Hepatocyte (in vitro differentiated cells): Measurements from ENCODE around the gene ZNF333. TPM values are rescaled to one million over a fixed set of nuclear protein-coding genes. Genes with fewer than 3 reads are reported as not detected.
A peak's percentile ranks its signal among the peaks of the same experiment; 100 is the strongest.

Experiments
- DNase-seq: peaks from one replicate; pipeline ENCODE4 v3.0.0-alpha.2; 2016; ENCODE audit warnings: low spot score
- H2AFZ ChIP-seq: fragments of 200-600 bp; sonication (generic); 2 replicates; pipeline ENCODE4 v1.6.0; 2016; ENCODE audit warnings: antibody characterized with exemption, mild to moderate bottlenecking
- H3K27ac ChIP-seq: fragments of 200-600 bp; sonication (generic); 2 replicates; pipeline ENCODE4 v1.5.1; 2016; ENCODE audit warnings: mild to moderate bottlenecking
- H3K27me3 ChIP-seq: fragments of 200-600 bp; sonication (generic); 2 replicates; pipeline ENCODE4 v1.6.1; 2016
- H3K36me3 ChIP-seq: fragments of 200-600 bp; sonication (generic); replicated peaks from 2 replicates; pipeline ENCODE4 v1.5.1; 2016; ENCODE audit warnings: low read depth; ENCODE audit not compliant: insufficient read depth
- H3K4me1 ChIP-seq: fragments of 200-600 bp; sonication (generic); 2 replicates; pipeline ENCODE4 v1.5.1; 2016; ENCODE audit warnings: mild to moderate bottlenecking, moderate library complexity; ENCODE audit not compliant: insufficient read depth
- H3K4me2 ChIP-seq: fragments of 200-600 bp; sonication (generic); 2 replicates; pipeline ENCODE4 v1.6.0; 2016
- H3K4me3 ChIP-seq: fragments of 200-600 bp; sonication (generic); 2 replicates; pipeline ENCODE4 v1.5.1; 2016; ENCODE audit warnings: mild to moderate bottlenecking
- H3K79me2 ChIP-seq: fragments of 200-600 bp; sonication (generic); 2 replicates; pipeline ENCODE4 v1.6.0; 2017; ENCODE audit warnings: mild to moderate bottlenecking
- H3K9me2 ChIP-seq: fragments of 200-600 bp; sonication (generic); replicated peaks from 2 replicates; pipeline ENCODE4 v1.6.0; 2017; ENCODE audit warnings: mild to moderate bottlenecking; ENCODE audit not compliant: insufficient read depth
- H3K9me3 ChIP-seq: fragments of 200-600 bp; sonication (generic); 2 replicates; pipeline ENCODE4 v1.5.1; 2016; ENCODE audit warnings: low read depth, mild to moderate bottlenecking
- H4K20me1 ChIP-seq: fragments of 200-600 bp; sonication (generic); 2 replicates; pipeline ENCODE4 v1.6.0; 2016; ENCODE audit warnings: mild to moderate bottlenecking; ENCODE audit not compliant: insufficient read depth, poor library complexity, severe bottlenecking
- EZH2 ChIP-seq: fragments of 200-600 bp; sonication (generic); IDR thresholded peaks from 2 replicates; pipeline ENCODE4 v1.6.1; 2016; ENCODE audit warnings: antibody characterized with exemption, mild to moderate bottlenecking, borderline replicate concordance
- EZH2phosphoT487 ChIP-seq: fragments of 200-600 bp; sonication (generic); IDR thresholded peaks from one replicate; pipeline ENCODE4 v1.6.1; 2018; ENCODE audit warnings: antibody characterized with exemption, mild to moderate bottlenecking, low read depth, moderate library complexity; ENCODE audit not compliant: unreplicated experiment, severe bottlenecking
- WGBS: methylation state at CpG from one replicate; pipeline ENCODE4 v1.1.6; 2016; ENCODE audit warnings: low lambda C conversion rate; ENCODE audit errors: missing lambda C conversion rate; 5-methylcytosine and 5-hydroxymethylcytosine counted together
- polyA plus RNA-seq: library from polyadenylated mRNA; unstranded; fragments of >200 nt; fragmentation: Nextera tagmentation; extraction: Ambion mirVana; gene quantifications from 2 replicates; pipeline ENCODE4 v1.2.1, GENCODE V29; 2016
- total RNA-seq: library from RNA; depleted of rRNA; stranded (reverse); fragments of >200 nt; gene quantifications from 2 replicates; pipeline ENCODE4 v1.2.3, GENCODE V29; 2014
- TF ChIP-seq, protein P1 (sequence below): fragments of 200-600 bp; sonication (generic); IDR thresholded peaks from 2 replicates; pipeline ENCODE4 v1.5.1; 2016; ENCODE audit warnings: antibody characterized with exemption, mild to moderate bottlenecking; ENCODE audit not compliant: poor library complexity

Gene ZNF333
- total and polyA plus RNA-seq, 2 experiments from 2014 or later = 7.1 to 21.9 TPM

DNA sequence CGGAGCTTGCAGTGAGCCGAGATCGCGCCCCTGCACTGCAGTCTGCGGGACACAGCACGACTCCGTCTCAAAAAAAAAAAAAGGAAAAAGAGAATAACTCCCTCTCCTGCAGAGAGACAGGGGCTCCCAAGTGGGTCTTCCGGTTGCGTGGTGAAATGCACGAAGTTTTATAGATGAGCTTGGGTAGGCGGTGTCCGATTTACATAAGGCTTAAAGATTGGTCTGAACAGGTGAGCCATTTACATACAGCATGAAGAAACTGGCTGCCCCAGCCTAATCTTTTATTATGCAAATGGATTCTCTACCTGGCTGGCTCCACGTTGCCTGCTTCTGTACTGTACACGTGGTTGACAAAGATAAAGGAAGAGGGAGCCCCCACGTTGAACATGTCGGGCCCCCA, 69.0 kb downstream of the ZNF333 start:
- TF ChIP-seq EZH2phosphoT487 = no peak
- TF ChIP-seq, protein P1, sequence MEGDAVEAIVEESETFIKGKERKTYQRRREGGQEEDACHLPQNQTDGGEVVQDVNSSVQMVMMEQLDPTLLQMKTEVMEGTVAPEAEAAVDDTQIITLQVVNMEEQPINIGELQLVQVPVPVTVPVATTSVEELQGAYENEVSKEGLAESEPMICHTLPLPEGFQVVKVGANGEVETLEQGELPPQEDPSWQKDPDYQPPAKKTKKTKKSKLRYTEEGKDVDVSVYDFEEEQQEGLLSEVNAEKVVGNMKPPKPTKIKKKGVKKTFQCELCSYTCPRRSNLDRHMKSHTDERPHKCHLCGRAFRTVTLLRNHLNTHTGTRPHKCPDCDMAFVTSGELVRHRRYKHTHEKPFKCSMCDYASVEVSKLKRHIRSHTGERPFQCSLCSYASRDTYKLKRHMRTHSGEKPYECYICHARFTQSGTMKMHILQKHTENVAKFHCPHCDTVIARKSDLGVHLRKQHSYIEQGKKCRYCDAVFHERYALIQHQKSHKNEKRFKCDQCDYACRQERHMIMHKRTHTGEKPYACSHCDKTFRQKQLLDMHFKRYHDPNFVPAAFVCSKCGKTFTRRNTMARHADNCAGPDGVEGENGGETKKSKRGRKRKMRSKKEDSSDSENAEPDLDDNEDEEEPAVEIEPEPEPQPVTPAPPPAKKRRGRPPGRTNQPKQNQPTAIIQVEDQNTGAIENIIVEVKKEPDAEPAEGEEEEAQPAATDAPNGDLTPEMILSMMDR = no peak
- TF ChIP-seq EZH2 = no peak
- Histone ChIP-seq H3K27ac (no peak overlapping the region), H3K27me3 (no peaks in the 10 kb centered on the region), H3K4me3 (no peak overlapping the region), H4K20me1 (no peaks in the 10 kb centered on the region), H3K9me2 (no peaks in the 10 kb centered on the region), H3K36me3 (no peaks in the 10 kb centered on the region), H3K79me2 (no peaks in the 10 kb centered on the region), H3K9me3 (no peaks in the 10 kb centered on the region), H2AFZ (peak overlapping the region; percentile 60), H3K4me2 (peak overlapping the region; percentile 73), H3K4me1 (no peaks in the 10 kb centered on the region)
- DNase-seq = peak; percentile 38
- WGBS = 2% methylated on average over 16 of the region's 16 CpGs

DNA sequence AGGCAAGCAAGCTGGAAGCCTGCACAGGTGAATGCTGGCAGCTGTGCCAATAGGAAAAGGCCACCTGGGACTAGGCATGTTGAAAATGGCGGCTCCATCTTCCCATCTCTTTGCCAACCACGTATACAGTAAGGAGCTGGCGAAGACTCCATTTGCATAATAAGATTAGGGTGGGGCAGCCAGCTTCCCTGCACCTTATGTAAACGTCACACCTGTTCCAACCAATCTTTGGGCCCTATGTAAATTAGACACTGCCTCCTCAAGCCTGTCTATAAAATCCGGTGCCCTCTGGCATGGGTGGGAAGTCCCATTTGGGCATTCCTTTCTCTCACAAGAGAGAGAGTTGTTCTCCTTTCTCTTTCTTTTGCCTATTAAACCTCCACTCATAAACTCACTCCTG, 71.8 kb downstream of the ZNF333 start:
- TF ChIP-seq EZH2 (no peak), EZH2phosphoT487 (no peak)
- TF ChIP-seq, protein P1 = no peak

DNA sequence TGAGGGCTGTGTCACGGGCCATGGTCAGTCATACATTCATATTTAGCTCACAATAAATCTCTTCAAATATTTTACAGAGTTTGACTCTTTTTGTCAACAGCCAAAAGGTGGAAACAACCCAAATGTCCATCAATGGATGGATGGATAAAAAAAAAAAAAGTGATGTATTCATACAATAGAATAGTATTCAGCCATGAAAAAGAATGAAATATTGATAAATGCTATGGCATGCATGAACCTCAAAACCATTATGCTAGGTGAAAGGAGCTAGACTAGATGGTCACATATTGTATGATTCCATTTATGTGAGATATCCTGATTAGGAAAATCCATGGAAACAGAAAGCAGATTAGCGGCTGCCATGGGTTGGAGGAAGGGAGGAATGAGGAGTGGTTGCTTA, 72.3 kb downstream of the ZNF333 start:
- 92% methylated on average over 2 of the region's 2 CpGs for WGBS
- no peaks in the 10 kb centered on the region for H3K79me2 ChIP-seq
- H3K27ac ChIP-seq = no peak overlapping the region
- no peaks in the 10 kb centered on the region for H3K9me2 ChIP-seq
- H3K4me2 ChIP-seq = no peak overlapping the region
- H3K4me3 ChIP-seq = no peak overlapping the region
- H3K9me3 ChIP-seq = no peaks in the 10 kb centered on the region
- H3K27me3 ChIP-seq = no peaks in the 10 kb centered on the region
- DNase-seq = no peak
- H4K20me1 ChIP-seq = no peaks in the 10 kb centered on the region
- no peaks in the 10 kb centered on the region for H3K4me1 ChIP-seq
- TF ChIP-seq, protein P1 = no peak
- TF ChIP-seq EZH2 (no peak), EZH2phosphoT487 (no peak)
- H2AFZ ChIP-seq = no peak overlapping the region
- no peaks in the 10 kb centered on the region for H3K36me3 ChIP-seq

More for the DNA sequence above, 71.8 kb downstream of the ZNF333 start:
- no peak overlapping the region for H3K27ac ChIP-seq
- no peak overlapping the region for H2AFZ ChIP-seq
- no peaks in the 10 kb centered on the region for H3K9me3 ChIP-seq
- no peak for DNase-seq
- no peaks in the 10 kb centered on the region for H4K20me1 ChIP-seq
- no peaks in the 10 kb centered on the region for H3K27me3 ChIP-seq
- no peak overlapping the region for H3K4me2 ChIP-seq
- H3K36me3 ChIP-seq = no peaks in the 10 kb centered on the region
- 60% methylated on average over 5 of the region's 5 CpGs for WGBS
- H3K9me2 ChIP-seq = no peaks in the 10 kb centered on the region
- H3K4me1 ChIP-seq = no peaks in the 10 kb centered on the region
- H3K79me2 ChIP-seq = no peaks in the 10 kb centered on the region
- H3K4me3 ChIP-seq = no peak overlapping the region
